Measurements from ENCODE around the gene OLFML1.

OLFML1 gene

DNA sequence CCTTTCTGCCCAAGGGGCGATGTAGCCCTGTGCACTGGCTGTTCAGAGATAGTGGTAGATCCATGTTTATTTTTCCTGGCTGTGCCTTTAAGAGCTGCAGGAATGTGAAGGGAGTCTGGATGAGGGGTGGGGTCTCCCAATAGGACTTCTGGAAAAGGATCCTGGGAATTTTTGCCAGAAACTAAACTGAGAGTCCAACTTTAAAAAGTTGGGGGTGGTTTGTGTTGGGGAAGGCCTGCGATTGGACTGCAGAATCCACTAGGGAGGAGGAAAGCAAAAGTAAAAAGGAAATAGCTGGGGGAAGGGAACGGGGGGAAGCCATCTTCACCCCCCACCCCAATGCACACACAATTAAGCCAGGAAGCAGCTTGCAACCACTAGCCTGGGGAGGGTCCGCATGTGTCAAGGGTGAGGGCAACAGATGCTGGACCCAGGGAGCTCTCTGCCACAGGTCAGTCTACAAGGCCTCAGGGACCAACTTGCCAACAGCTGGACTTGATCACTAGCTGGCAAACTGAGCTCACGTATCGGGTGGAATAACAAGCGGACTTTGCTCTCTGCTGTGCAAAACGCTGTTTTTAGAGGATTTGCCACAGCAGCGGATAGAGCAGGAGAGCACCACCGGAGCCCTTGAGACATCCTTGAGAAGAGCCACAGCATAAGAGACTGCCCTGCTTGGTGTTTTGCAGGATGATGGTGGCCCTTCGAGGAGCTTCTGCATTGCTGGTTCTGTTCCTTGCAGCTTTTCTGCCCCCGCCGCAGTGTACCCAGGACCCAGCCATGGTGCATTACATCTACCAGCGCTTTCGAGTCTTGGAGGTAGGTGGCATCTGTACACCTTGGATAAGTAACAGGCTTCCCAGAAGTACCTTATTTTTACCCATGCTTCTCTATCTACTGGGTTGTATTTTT is at the start of gene OLFML1:
OLFML1 (plus strand) TSS at position 321 of the 912 bp plus-strand sequence; CDS start at position 691, 370 bp downstream.
- H3K4me3 ChIP-seq (ENCODE audit: low read depth, low read length): no peak within 1 kb of the TSS

DNA sequence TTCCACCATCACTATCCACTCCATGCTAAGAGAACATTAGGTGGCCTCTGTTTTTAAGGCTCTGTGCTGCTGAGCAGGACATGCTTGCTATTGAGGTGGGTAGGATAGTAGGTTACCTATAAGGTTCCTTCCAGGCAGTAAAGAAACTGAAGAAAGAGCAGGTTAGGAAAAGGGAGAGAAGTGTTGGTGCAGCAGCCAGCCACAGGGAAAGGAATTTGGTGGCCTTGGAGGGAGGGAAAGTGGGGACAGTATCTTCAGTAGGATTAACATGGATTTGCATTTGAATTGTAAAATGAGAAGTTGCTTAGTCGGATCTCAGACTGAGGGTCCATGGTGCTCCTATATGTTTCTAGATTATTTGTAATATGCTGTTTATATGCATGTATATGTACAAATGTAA is 49.2 kb upstream of the OLFML1 start:
- peaks cover 35% of the 10 kb centered on the region for H3K27me3 ChIP-seq (ENCODE audit: insufficient read depth, low read depth, severe bottlenecking)
- no peak overlapping the region for H3K27ac ChIP-seq
- H3K4me3 ChIP-seq (ENCODE audit: low read depth, low read length): no peak overlapping the region
- TF ChIP-seq, protein P1, sequence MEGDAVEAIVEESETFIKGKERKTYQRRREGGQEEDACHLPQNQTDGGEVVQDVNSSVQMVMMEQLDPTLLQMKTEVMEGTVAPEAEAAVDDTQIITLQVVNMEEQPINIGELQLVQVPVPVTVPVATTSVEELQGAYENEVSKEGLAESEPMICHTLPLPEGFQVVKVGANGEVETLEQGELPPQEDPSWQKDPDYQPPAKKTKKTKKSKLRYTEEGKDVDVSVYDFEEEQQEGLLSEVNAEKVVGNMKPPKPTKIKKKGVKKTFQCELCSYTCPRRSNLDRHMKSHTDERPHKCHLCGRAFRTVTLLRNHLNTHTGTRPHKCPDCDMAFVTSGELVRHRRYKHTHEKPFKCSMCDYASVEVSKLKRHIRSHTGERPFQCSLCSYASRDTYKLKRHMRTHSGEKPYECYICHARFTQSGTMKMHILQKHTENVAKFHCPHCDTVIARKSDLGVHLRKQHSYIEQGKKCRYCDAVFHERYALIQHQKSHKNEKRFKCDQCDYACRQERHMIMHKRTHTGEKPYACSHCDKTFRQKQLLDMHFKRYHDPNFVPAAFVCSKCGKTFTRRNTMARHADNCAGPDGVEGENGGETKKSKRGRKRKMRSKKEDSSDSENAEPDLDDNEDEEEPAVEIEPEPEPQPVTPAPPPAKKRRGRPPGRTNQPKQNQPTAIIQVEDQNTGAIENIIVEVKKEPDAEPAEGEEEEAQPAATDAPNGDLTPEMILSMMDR (IDR thresholded peaks at IDR 0.05; ENCODE audit: low read depth, low read length): no peak
- H3K9me3 ChIP-seq (ENCODE audit: severe bottlenecking): no peaks in the 10 kb centered on the region
- no peak for DNase-seq
- H3K36me3 ChIP-seq: no peaks in the 10 kb centered on the region

More for the DNA sequence above, at the start of gene OLFML1:
- Histone ChIP-seq H3K27ac (no peak within 1 kb of the TSS), H3K9me3 (ENCODE audit: severe bottlenecking) (no peaks in the 10 kb centered on the region), H3K27me3 (ENCODE audit: insufficient read depth, low read depth, severe bottlenecking) (peaks cover 68% of the 10 kb centered on the region), H3K36me3 (no peaks in the 10 kb centered on the region)
- DNase-seq: no peak
- TF ChIP-seq, protein P1 (IDR thresholded peaks at IDR 0.05; ENCODE audit: low read depth, low read length): no peak

DNA sequence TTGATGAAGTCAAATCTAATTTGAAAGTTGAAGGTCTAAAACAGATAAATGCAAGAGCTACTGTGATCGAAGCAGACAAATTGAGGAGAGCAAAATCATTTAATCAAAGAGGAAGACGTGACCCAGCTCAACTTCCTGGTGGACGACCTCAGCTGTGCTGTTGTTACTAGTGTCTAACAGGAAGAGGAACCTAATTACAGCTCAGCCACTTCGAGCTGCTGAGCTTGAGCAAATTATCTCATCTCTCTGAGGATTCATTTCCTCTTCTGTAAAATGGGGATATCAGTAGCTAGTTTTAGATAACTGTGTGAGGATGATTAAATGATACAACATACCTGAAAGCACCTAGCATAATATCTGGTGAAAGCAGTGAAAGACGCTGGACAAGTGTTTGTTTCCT is 48.6 kb upstream of the OLFML1 start:
- Histone ChIP-seq H3K36me3 (no peaks in the 10 kb centered on the region), H3K9me3 (ENCODE audit: severe bottlenecking) (no peaks in the 10 kb centered on the region), H3K27ac (no peak overlapping the region), H3K4me3 (ENCODE audit: low read depth, low read length) (no peak overlapping the region), H3K27me3 (ENCODE audit: insufficient read depth, low read depth, severe bottlenecking) (peaks cover 32% of the 10 kb centered on the region)
- TF ChIP-seq, protein P1 (IDR thresholded peaks at IDR 0.05; ENCODE audit: low read depth, low read length): no peak
- DNase-seq: no peak

DNA sequence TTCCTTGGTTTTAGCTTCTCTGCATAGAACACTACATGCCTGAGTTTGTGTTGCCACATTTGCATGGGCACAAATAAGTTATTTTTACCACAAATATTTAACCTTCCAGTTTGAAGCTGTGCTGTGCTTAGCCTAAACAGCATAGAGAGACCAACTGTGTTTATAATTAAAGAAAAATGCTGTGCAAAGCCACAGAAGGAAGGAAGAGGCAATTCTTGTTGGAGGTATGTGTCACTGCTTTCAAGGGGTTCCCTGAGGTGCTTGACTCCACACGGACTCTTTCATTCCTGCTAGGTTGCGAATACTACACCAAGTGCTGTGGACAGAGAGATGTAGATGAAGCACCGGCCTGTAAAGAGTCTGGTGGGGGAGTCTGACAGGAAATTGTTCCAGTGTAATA is 47.6 kb upstream of the OLFML1 start:
- Histone ChIP-seq H3K27ac (no peak overlapping the region), H3K9me3 (ENCODE audit: severe bottlenecking) (no peaks in the 10 kb centered on the region), H3K36me3 (no peaks in the 10 kb centered on the region), H3K27me3 (ENCODE audit: insufficient read depth, low read depth, severe bottlenecking) (peaks cover 32% of the 10 kb centered on the region), H3K4me3 (ENCODE audit: low read depth, low read length) (no peak overlapping the region)
- TF ChIP-seq, protein P1 (IDR thresholded peaks at IDR 0.05; ENCODE audit: low read depth, low read length): no peak
- no peak for DNase-seq

DNA sequence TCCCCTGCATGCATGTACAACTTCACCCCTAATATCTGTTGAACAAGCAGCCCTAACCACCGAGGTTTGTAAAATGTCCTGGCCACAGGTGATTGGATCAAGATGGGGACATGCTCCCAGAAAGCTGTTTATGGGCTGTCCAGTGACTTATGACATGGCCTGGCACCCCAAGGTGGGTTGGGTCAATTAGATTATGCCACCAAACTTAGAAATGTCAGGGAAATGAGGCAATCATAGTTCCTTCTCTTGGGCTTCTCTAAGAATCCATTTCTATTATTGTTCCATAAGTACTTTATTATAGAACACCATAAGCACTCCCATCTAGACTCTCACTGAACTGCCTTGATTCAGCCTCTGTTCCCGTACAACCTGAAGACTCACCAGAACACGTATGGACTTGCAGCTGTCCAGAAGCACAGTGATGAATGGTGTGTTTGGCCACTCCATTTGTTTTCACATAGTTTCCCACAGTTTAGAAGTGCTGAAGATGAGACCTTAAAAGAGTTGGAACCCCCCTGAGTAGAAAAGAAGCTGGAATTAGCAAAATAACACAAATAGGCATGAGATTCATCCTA is 45.5 kb upstream of the OLFML1 start:
- no peak overlapping the region for H3K4me3 ChIP-seq (ENCODE audit: low read depth, low read length)
- H3K9me3 ChIP-seq (ENCODE audit: severe bottlenecking): no peaks in the 10 kb centered on the region
- no peak for DNase-seq
- TF ChIP-seq, protein P1 (IDR thresholded peaks at IDR 0.05; ENCODE audit: low read depth, low read length): no peak
- no peaks in the 10 kb centered on the region for H3K36me3 ChIP-seq
- H3K27me3 ChIP-seq (ENCODE audit: insufficient read depth, low read depth, severe bottlenecking): peaks cover 32% of the 10 kb centered on the region
- no peak overlapping the region for H3K27ac ChIP-seq

All from WERI-Rb-1 (cell line).